GM18519 (cell line): ENCODE data around the gene C16orf96.
"Not testable (repeated sequence)": the region's sequence is repeated elsewhere in the genome, so short reads cannot be mapped to it uniquely, and the experiment has no call there.

ENCODE experiments used
- ATAC-seq: cut with Tn5 transposase; IDR thresholded peaks from one replicate; pipeline ENCODE4 v1.9.1; 2021; ENCODE audit warnings: mild to moderate bottlenecking, moderate library complexity; ENCODE audit not compliant: unreplicated experiment, low FRiP score

C16orf96 gene

DNA sequence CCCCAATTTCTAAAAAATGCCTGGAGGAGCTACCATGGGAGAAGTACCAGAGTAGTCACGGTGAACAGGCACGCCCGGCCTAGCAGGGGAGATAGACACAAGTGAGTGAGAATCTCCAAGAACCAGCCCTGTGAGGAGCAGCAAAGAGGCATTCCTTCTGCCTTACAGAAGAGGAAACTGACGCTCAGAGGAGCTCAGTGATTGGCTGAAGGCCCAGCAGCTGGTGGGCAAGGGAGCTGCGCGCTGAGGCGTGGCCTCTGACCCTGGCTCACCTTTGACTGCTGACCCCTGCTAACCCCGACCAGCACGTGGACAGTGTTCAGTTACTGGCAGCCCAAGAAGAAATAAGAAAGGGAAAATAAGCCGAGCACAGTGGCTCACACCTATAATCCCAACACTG lies 1.8 kb downstream of the C16orf96 start:
- ATAC-seq: no peak

GRCh38 chr16:4561596-4561995 lies 5.5 kb downstream of the C16orf96 start:
- ATAC-seq: no peak

DNA sequence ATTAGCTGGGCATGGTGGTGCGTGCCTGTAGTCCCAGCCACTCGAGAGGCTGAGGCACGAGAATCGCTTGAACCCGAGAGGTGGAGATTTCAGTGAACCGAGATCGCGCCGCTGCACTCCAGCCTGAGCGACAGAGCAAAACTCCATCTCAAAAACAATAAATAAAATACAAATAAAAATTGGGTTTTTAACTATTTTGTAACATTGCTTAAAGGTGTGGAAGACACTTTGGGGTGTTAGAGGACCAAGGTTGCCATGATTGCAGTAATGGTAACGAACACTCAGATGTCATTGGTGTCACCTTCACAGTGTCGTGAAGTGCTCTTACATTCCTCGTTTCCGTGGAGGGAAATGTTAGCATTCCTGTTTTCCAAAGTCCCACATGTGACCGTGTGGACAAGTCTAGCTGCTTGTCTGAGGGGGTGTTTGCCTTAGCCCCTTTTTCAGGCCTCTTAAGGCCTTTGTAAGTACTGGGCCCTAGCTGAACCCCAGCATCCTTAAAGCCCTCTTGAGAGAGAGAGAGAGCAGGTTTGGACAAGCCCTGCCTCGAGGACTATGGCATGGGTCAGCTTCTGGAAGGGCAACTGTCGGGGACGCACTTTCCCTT lies 8.6 kb downstream of the C16orf96 start:
- ATAC-seq: no peak

DNA sequence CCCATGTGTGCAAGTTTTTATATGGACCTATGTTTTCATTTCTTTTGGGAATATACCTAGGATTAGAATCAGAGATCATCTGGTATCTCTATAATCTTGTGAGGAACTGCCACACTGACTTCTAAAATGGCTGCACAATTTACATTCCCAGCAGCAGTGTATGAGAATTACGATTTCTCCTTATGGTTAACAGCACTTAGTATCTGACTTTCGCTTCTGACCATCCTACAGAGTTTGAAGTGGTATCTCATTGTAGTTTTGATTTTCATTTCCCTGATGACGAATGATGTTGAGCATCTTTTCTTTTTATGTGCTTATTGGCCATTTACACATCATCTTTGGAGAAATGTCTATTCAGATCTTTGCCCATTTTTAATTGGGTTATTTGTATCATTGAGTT lies 10.0 kb downstream of the C16orf96 start:
- ATAC-seq: no peak

DNA sequence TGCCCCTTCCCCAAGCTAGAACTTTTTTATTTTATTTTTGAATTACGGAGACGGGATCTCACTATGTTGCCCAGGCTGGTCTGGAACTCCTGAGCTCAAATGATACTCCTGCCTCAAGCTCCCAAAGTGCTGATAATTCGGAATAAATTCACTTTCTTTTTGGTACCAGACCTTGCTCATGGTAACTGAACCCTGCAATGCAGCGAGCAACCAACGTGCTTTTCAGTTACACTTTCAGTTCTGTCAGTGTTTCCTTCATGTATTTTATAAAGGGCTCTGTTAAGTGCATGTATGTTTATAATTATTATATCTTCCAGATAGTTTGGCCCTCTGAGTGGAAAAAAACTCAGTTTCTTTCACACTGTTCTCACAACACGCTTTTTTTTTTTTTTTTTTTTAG lies 13.9 kb downstream of the C16orf96 start:
- no peak for ATAC-seq

GRCh38 chr16:4570688-4571321 lies 14.7 kb downstream of the C16orf96 start:
- ATAC-seq: no peak

- ATAC-seq: no peak
Measured at GRCh38 chr16:4572715-4573114, 16.6 kb downstream of the C16orf96 start.

DNA sequence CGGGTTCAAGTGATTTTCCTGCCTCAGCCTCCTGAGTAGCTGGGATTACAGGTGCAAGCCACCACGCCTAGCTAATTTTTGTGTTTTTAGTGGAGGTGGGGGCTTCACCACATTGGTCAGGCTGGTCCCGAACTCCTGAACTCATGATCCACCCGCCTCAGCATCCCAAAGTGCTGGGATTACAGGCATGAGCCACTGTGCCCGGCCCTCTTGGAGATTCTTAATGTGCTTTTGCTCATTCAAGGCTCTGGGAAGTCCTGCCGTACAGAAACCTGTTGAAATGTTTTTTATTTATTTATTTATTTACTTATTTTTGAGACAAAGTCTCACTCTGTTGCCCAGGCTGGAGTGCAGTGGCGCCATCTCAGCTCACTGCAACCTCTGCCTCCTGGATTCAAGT lies 17.8 kb downstream of the C16orf96 start:
- not testable (repeated sequence) for ATAC-seq

GRCh38 chr16:4574919-4575705 lies 19.0 kb downstream of the C16orf96 start:
- no peak for ATAC-seq

DNA sequence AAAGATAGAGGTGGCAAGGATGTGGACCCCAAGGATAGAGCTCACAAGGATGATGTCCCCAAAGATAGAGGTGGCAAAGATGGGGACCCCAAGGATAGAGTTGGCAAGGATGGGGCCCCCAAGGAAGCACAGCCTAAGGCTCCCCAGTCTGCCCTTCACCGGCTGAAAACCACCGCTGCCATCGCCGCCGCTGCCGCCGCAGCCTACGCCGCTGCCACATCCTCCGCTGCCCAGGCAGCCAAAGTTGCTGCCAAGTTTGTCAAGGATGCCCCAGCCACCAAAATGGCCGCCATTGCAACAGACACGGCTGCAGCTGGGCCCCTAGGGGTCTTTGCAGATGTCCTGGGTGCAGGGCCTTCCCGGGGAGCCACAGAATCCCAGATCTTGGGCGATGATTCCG lies 19.9 kb downstream of the C16orf96 start:
- no peak for ATAC-seq

- no peak for ATAC-seq
Measured at GRCh38 chr16:4578961-4579530, 22.9 kb downstream of the C16orf96 start.

GRCh38 chr16:4580250-4580649 lies 24.1 kb downstream of the C16orf96 start:
- no peak for ATAC-seq

DNA sequence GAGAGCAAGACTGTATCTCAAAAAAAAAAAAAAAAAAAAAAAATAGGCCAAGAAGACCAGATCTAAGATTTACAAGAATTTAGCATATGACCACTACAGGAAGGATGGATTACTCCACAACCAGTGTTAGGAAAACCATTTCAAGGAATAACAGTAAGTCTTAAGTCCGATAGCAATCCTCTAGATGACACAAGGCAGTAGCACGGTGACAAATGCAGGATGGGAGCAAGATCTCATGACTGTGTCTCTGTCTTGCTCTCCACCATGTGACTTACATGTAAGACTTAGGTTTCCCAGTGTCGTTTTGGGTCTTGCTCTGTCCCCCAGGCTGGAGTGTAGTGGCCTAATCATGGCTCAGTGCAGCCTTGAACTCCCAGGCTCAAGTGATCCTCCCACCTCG lies 27.8 kb downstream of the C16orf96 start:
- no peak for ATAC-seq

DNA sequence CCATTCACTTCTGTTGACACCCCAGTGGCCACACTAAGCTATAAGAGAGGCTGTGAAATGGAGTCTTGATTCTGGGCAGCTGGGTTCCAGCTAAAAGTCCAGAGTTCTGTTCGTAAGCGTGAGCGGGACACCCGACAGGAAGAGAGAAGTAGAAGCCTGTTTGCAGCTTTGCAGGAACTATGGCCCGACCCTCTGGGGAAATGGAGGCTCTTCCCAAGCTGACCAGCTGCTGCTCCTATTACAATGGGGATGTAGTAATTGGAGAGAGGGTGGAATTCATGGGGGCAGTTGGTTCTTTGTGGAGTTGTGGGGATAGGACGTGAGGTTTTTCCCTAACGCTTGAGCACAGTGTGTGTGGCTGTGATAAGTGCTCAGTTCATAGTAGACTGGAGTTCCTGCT lies 30.2 kb downstream of the C16orf96 start:
- ATAC-seq: no peak

DNA sequence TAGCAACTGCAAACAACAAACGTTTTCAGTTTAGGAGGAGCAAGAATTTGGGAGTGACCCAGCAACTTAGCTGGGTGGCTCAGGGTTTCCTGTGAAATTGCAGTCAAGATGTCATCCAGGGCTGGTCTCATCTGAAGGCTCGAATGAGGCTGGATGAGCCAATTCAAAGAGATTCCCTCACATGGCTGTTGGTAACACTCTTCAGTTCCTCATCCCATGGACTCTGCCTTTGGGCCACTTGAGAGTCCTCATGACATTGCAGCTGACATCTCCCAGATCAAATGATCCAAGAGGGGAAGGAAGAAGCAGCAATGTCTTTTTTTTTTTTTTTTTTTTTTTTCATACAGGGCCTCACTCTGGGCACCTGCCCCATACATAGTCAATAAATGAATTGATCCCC lies 32.2 kb downstream of the C16orf96 start:
- ATAC-seq: no peak

DNA sequence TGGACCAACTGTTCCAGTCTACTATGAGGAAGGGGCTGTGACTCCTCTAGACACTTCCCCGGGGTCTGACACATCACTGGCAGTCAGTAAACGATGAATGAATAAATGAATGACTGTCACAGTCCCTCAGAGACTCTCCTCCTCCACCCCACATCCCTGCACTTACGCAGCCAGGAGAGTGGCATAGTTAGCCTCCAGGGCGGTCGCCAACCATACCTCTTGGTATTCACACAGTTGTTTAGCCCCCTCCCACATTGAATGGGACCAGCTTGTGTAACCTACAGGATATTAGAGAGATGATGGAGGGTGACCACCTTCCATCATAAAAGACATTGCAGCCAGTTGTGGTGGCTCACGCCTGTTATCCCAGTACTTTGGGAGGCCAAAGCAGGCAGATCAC lies 32.8 kb downstream of the C16orf96 start:
- no peak for ATAC-seq

DNA sequence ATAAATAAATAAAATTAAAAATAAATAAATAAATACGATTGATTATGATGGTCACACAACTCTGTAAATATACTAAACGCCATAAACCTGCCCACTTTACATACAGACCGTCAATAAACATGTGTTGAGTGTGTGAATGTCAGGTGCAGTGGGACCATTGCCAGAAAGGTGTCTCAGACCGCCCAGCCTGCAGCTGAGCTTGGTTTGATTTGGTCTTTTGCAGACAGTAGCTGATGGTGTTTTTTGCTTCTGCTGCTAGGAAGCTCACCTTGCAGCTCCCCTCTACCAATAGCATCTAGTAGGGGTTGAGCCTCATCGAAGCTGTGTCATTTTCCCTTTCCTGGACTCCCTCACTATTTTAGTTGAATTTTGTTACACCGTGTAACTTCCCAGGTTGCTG lies 35.1 kb downstream of the C16orf96 start:
- no peak for ATAC-seq

DNA sequence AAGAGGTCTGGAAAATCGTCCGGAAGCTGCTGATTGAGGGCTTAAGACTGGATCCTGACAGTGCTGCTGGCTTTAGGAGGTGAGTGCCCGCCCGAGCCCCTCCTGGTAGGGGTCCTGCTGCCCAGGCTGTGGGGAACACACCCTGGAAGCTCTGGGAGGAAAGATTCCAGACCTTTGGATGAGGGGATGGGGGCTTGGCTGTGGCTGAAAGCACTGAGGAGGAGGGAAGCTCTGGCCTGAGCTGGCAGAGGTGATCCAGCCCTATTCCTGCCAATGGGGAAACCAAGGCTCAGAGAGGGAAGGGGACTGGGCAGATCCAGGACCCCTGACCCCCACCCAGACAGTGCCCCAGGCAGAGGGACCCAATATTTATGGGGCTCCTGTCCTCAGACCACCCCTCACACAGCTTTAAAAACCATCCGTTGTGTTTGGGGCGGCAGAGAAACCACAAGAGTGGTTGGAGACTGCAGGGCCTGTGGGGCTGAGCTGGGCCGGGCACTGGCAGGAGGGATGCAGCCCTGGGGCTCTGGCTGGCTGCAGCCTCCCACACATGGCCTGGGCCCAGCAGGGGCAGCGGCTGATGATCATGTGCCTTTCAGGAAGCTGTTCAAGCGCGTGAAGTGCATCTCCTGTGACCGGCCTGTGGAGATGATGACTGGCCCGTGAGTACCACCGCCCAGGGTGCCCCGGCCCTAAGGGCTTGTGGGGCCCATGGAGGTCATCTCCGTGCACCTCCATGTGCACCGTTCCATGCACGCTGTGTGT lies 35.7 kb downstream of the C16orf96 start:
- no peak for ATAC-seq

GRCh38 chr16:4593086-4593485 lies 36.9 kb downstream of the C16orf96 start:
- no peak for ATAC-seq

GRCh38 chr16:4594433-4595410 lies 38.6 kb downstream of the C16orf96 start:
- no peak for ATAC-seq
